GM11168 (cell line): ENCODE data around the gene CLIC3.

ENCODE experiments used
- in situ Hi-C: fragments of 300-500 bp; cut with MboI; formaldehyde crosslinking; loops from one replicate; pipeline ENCODE4 v1.12.0; 2022; ENCODE audit warnings: low sequenced_read_pairs; ENCODE audit not compliant: unreplicated experiment

The CLIC3 gene

GRCh38 chr9:136985027-136985602 is 11.3 kb downstream of the CLIC3 start:
- in situ Hi-C loops = no loop called here

GRCh38 chr9:136984464-136985026 is 11.8 kb downstream of the CLIC3 start:
- in situ Hi-C loops = no loop called here

- in situ Hi-C loops = no loop called here
These were observed 12.6 kb downstream of the CLIC3 start for GRCh38 chr9:136983656-136984314.

GRCh38 chr9:136983167-136983566 is 13.2 kb downstream of the CLIC3 start:
- in situ Hi-C loops = no loop called here

- in situ Hi-C loops = no loop called here
These were observed 13.9 kb downstream of the CLIC3 start, which contains the start of gene LCNL1 for GRCh38 chr9:136982232-136983051. Gene LCNL1, plus strand, starts transcription at chr9:136982993. Its CDS starts 594 bp downstream, at chr9:136983587.

- in situ Hi-C loops = no loop called here
These were observed 14.7 kb downstream of the CLIC3 start for GRCh38 chr9:136981588-136982231.

- in situ Hi-C loops = no loop called here
These were observed 15.5 kb downstream of the CLIC3 start for GRCh38 chr9:136980669-136981478.

- in situ Hi-C loops = no loop called here
These were observed 16.4 kb downstream of the CLIC3 start for GRCh38 chr9:136979769-136980587.

GRCh38 chr9:136978865-136979544 is 17.4 kb downstream of the CLIC3 start:
- in situ Hi-C loops = no loop called here

- in situ Hi-C loops = no loop called here
These were observed 18.1 kb downstream of the CLIC3 start for GRCh38 chr9:136978073-136978864.

- in situ Hi-C loops = no loop called here
These were observed 18.7 kb downstream of the CLIC3 start for GRCh38 chr9:136977649-136978072.

- in situ Hi-C loops = no loop called here
These were observed 19.1 kb downstream of the CLIC3 start, which contains the start of gene PTGDS for GRCh38 chr9:136977223-136977622. Gene PTGDS, plus strand, starts transcription at chr9:136977504. Its CDS starts 75 bp downstream, at chr9:136977579.

- in situ Hi-C loops = no loop called here
These were observed 20.7 kb downstream of the CLIC3 start for GRCh38 chr9:136975644-136976043.

GRCh38 chr9:136974817-136975535 is 21.4 kb downstream of the CLIC3 start:
- in situ Hi-C loops = no loop called here

GRCh38 chr9:136973618-136974617 is 22.4 kb downstream of the CLIC3 start:
- in situ Hi-C loops = no loop called here
